ENCODE results near the gene CISH.

Gene CISH

DNA sequence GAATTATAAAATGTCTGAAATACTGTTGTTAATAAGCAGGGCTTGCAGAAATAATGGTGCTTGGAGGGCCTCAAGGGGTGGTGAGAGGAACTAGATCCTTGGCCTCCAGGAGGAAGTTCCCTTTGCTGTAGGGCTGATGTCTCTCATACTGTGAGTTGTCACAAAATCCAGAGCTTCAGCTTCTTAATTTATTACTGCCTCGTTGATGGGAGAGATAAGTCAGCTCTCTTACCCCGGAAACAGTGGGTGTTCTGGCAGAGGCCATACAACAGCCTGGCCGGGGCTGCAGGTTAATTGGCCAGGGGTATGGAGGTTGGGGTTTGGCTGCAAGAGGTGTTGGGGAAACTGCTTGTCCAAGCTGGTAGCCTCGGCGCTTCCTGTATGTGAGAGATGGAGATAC is 20.9 kb upstream of the CISH start:
- H3K4me2 ChIP-seq, result no peak overlapping the region
- no peak for TF ChIP-seq CTCF (conservative IDR thresholded peaks at IDR 0.05; ENCODE audit: low read depth, low read length)
- H3K9ac ChIP-seq, result no peak overlapping the region
- H4K20me1 ChIP-seq (ENCODE audit: insufficient read depth), result no peaks in the 10 kb centered on the region
- no peak overlapping the region for H3K4me3 ChIP-seq (IDR thresholded peaks at IDR 0.05; ENCODE audit: insufficient read depth, low read depth, low read length)
- H2AFZ ChIP-seq (ENCODE audit: low read depth), result no peak overlapping the region
- no peaks in the 10 kb centered on the region for H3K4me1 ChIP-seq (ENCODE audit: low read depth, poor library complexity, severe bottlenecking)
- no peaks in the 10 kb centered on the region for H3K27me3 ChIP-seq (ENCODE audit: insufficient read depth, low read depth)
- no peak overlapping the region for H3K27ac ChIP-seq
- no peaks in the 10 kb centered on the region for H3K79me2 ChIP-seq (ENCODE audit: insufficient read depth, low read depth)
- no peaks in the 10 kb centered on the region for H3K36me3 ChIP-seq (ENCODE audit: insufficient read depth)

DNA sequence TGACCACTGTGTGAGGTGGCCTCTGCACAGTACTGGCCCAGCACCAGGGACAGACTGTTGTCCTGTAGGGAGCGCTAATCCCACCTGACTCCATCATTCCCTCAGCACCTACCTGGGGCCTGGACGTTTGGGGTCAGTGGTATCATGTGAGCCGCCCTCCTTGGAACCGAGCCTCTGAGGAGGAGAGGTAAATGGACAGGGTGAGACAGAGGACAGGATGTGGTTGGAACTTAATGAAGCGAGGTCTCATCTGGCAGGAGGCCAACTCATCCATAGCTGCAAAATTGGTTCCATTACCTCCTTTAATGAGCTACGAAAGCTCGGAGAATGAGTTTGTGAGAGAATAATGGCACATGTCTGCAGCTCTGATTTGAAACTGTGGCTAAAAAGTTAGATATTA is 19.3 kb upstream of the CISH start:
- H2AFZ ChIP-seq (ENCODE audit: low read depth), result no peak overlapping the region
- H3K4me2 ChIP-seq, result no peak overlapping the region
- no peaks in the 10 kb centered on the region for H3K79me2 ChIP-seq (ENCODE audit: insufficient read depth, low read depth)
- H3K36me3 ChIP-seq (ENCODE audit: insufficient read depth), result no peaks in the 10 kb centered on the region
- no peaks in the 10 kb centered on the region for H3K4me1 ChIP-seq (ENCODE audit: low read depth, poor library complexity, severe bottlenecking)
- H3K9ac ChIP-seq, result no peak overlapping the region
- H4K20me1 ChIP-seq (ENCODE audit: insufficient read depth), result no peaks in the 10 kb centered on the region
- H3K4me3 ChIP-seq (IDR thresholded peaks at IDR 0.05; ENCODE audit: insufficient read depth, low read depth, low read length), result no peak overlapping the region
- TF ChIP-seq CTCF (conservative IDR thresholded peaks at IDR 0.05; ENCODE audit: low read depth, low read length), result no peak
- no peaks in the 10 kb centered on the region for H3K27me3 ChIP-seq (ENCODE audit: insufficient read depth, low read depth)
- H3K27ac ChIP-seq, result no peak overlapping the region

DNA sequence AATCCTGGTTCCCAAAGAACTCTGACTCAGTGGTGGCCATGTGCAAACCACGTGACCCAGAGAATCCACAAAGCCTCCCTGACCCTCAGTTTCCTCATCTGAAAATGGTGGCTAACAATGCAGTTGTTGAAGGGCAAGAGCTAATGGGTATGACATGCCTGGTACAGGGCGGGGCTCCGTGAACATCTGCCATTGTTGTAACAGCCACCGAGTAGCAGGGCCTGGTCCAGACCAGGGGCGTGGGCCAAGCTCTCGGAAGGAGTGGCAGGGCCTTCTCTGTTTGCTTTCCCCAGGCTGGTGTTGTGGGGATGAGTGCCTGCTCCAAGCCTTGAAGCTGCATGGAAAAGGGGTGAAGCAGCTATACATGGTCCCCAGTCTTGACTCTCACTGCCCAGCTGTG is 18.8 kb upstream of the CISH start:
- TF ChIP-seq CTCF (conservative IDR thresholded peaks at IDR 0.05; ENCODE audit: low read depth, low read length), result no peak
- Histone ChIP-seq H2AFZ (ENCODE audit: low read depth) (no peak overlapping the region), H3K27ac (no peak overlapping the region), H3K36me3 (ENCODE audit: insufficient read depth) (no peaks in the 10 kb centered on the region), H3K27me3 (ENCODE audit: insufficient read depth, low read depth) (no peaks in the 10 kb centered on the region), H3K9ac (no peak overlapping the region), H3K4me3 (IDR thresholded peaks at IDR 0.05; ENCODE audit: insufficient read depth, low read depth, low read length) (no peak overlapping the region), H4K20me1 (ENCODE audit: insufficient read depth) (no peaks in the 10 kb centered on the region), H3K4me1 (ENCODE audit: low read depth, poor library complexity, severe bottlenecking) (no peaks in the 10 kb centered on the region), H3K4me2 (no peak overlapping the region), H3K79me2 (ENCODE audit: insufficient read depth, low read depth) (no peaks in the 10 kb centered on the region)

- no peaks in the 10 kb centered on the region for H3K79me2 ChIP-seq (ENCODE audit: insufficient read depth, low read depth)
- H3K4me3 ChIP-seq (IDR thresholded peaks at IDR 0.05; ENCODE audit: insufficient read depth, low read depth, low read length), result no peak overlapping the region
- H3K4me2 ChIP-seq, result no peak overlapping the region
- no peak for TF ChIP-seq CTCF (conservative IDR thresholded peaks at IDR 0.05; ENCODE audit: low read depth, low read length)
- no peak overlapping the region for H2AFZ ChIP-seq (ENCODE audit: low read depth)
- no peak overlapping the region for H3K27ac ChIP-seq
- H3K9ac ChIP-seq, result no peak overlapping the region
- H3K27me3 ChIP-seq (ENCODE audit: insufficient read depth, low read depth), result no peaks in the 10 kb centered on the region
- H3K36me3 ChIP-seq (ENCODE audit: insufficient read depth), result no peaks in the 10 kb centered on the region
- H3K4me1 ChIP-seq (ENCODE audit: low read depth, poor library complexity, severe bottlenecking), result peaks cover 13% of the 10 kb centered on the region
- H4K20me1 ChIP-seq (ENCODE audit: insufficient read depth), result no peaks in the 10 kb centered on the region
Measured at GRCh38 chr3:50628601-50629000, 17.0 kb upstream of the CISH start.
